ENCODE results near the gene ZNF524.

GRCh38 chr19:55643003-55643886 lies 43.2 kb downstream of the ZNF524 start, which contains the start of gene ZNF581:
- TF ChIP-seq CTCF (IDR thresholded peaks at IDR 0.05), result peak in 1 of 5 experiments; percentile 42
- peak; percentile 21 to 81 for TF ChIP-seq EP300 (IDR thresholded peaks at IDR 0.05)

Measured in tibial nerve (tissue), 4 donors.